NCI-H2107 (cell line): Measurements from ENCODE around the gene HOXD9.

ENCODE experiments used
- DNase-seq: peaks from one replicate; lab custom pipeline; 2025; lab: John Stamatoyannopoulos, UW

Gene HOXD9

GRCh38 chr2:176085861-176086771, 36.4 kb upstream of the HOXD9 start:
- DNase-seq, result no peak

- DNase-seq, result no peak
These were observed 35.0 kb upstream of the HOXD9 start for GRCh38 chr2:176087330-176088047.

DNA sequence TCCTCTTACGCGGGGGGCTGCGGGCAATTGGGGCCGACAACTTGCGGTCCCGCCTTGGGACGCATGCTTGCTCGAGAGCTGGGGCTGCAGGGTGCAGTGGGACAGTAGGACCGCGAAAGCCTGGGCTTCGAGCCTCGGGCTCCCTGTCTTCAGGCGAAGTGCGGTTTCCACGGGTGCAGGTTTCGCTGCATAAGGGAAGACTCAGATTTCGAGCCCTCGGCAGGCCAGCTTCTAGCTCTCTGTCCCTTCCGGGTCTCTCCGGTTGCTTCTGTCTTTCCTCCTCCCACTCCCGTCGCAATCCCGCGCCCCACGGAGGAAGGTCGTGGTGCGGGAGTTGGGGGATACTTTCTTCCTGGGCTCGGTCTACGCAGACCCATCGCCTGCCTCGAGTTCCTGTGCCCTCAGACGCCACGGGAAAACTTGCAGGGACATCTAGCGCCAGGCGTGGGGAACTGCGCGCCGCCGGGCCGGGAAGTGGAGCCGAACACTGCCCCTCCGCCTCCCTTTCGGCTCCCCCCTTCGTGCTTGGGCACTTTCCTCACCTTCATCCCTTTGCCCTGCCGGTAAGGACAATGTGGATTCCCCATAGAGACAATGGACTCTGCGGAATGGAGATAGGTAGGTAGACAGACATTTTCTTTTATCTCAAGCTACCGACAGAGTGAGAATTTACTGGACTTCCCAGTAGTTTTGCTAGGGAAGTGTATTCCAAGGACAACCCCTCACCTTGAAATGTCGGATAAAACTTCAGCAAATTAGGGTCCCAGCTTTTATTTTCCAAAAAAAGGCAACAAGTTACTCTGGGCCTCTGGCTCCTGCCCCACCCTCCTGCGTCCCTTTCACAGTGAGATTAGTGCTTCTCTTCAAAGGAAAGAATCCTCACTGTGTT, 34.2 kb upstream of the HOXD9 start:
- DNase-seq, result peak; percentile 35

GRCh38 chr2:176088937-176089842, 33.3 kb upstream of the HOXD9 start:
- DNase-seq, result no peak

DNA sequence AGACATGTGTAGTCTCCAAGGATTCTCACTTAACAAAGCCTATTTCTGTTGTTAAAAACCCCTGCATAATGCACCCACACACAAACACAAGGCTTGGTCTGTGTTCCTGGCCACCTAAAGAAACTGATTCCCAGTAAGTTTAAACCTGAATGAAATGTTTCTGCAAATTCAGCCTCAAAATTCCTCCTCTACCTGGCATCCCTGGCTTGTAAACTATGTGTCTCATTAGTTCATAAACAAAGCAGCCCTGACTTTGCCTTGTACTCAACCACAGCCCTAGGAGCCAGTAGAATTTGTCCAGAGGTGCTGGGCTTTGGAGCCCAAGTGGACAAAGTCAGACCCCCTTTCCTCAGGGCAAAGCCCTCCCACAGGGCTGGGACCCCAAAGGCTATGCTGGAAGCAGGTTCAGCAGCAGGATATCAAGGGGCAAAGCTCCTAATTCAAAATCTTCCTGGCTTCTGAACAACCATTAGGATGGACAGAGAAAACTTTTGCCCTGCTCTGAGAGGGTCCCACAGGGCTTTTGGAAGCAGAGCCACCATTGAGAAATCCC, 32.6 kb upstream of the HOXD9 start:
- no peak for DNase-seq

DNA sequence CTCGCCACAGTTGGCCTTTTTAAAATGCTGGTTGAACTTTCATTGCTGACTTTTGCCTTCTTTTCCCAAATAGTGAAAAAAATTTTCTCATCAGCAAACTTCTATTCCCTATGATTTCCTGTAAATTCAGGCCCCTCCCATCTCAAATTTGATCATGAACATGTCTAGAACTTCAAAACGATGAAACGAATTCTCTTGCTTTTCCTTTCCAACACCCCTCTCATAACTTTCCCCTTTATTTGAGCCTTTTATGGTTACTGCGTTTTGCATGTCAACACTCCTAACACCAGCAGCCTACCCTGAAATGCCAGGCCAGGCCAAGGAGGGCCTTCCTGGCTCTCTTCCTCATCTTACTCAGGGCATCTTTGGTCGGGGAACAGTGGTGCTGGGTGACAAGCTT, 31.7 kb upstream of the HOXD9 start:
- no peak for DNase-seq

- no peak for DNase-seq
These were observed 30.9 kb upstream of the HOXD9 start for GRCh38 chr2:176091329-176092258.

GRCh38 chr2:176092270-176093144, 30.0 kb upstream of the HOXD9 start, which contains the start of gene HOXD13:
Gene HOXD13 (plus strand): TSS chr2:176092721. CDS start chr2:176092891, 170 bp downstream.
- DNase-seq, result no peak

DNA sequence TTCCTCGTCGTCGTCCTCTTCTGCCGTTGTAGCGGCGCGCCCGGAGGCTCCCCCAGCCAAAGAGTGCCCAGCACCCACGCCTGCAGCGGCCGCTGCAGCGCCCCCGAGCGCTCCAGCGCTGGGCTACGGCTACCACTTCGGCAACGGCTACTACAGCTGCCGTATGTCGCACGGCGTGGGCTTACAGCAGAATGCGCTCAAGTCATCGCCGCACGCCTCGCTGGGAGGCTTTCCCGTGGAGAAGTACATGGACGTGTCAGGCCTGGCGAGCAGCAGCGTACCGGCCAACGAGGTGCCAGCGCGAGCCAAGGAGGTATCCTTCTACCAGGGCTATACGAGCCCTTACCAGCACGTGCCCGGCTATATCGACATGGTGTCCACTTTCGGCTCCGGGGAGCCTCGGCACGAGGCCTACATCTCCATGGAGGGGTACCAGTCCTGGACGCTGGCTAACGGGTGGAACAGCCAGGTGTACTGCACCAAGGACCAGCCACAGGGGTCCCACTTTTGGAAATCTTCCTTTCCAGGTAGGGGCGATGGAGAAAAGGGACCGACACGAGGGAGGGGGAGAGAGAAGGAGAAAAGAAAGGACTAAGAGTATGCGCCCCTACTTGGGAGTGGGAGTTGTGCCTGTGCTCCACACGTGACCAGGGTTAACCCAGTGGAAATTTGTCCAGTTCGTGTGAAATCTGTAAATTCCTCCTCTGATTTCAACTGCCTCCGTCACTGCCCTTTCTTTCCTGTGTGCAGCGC, 29.2 kb upstream of the HOXD9 start:
- DNase-seq, result no peak

- DNase-seq, result no peak
These were observed 28.6 kb upstream of the HOXD9 start for GRCh38 chr2:176093898-176094249.

GRCh38 chr2:176094349-176094748, 28.2 kb upstream of the HOXD9 start:
- DNase-seq, result no peak

- no peak for DNase-seq
These were observed 27.1 kb upstream of the HOXD9 start for GRCh38 chr2:176095421-176095820.

DNA sequence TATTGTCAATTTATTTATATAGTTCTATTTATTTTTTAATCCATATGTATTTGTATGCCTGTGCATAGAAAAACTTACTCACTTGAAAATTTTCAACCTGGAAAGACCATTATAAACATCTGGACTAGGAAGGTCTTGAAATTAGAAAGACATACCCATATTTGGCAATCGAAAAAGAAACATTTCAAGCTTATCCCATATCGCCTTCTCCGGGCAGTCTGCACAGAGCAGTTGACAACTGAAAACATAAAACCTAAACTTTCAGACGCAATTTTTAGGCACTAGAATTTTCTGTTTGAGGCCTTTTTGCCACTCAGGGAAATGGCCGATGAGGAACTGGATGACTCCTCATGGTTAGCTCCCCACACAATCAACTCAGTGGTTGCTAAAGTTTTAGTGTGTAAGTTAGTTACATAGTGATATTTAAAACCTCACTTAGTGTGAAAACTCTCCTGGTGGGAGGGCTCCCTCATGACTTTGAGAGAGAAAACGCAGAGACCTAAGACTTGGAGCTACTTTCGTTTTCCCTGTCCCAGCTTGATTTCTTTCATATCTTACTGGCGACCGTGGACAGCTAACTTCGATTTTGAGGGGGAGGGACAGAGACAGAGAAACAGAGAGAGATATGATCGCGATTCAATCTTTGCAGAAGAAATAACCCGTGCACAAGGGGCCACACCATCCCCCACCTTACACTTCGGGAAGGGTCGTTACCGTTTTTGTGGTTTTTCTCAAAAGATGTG, 26.1 kb upstream of the HOXD9 start:
- DNase-seq, result no peak

DNA sequence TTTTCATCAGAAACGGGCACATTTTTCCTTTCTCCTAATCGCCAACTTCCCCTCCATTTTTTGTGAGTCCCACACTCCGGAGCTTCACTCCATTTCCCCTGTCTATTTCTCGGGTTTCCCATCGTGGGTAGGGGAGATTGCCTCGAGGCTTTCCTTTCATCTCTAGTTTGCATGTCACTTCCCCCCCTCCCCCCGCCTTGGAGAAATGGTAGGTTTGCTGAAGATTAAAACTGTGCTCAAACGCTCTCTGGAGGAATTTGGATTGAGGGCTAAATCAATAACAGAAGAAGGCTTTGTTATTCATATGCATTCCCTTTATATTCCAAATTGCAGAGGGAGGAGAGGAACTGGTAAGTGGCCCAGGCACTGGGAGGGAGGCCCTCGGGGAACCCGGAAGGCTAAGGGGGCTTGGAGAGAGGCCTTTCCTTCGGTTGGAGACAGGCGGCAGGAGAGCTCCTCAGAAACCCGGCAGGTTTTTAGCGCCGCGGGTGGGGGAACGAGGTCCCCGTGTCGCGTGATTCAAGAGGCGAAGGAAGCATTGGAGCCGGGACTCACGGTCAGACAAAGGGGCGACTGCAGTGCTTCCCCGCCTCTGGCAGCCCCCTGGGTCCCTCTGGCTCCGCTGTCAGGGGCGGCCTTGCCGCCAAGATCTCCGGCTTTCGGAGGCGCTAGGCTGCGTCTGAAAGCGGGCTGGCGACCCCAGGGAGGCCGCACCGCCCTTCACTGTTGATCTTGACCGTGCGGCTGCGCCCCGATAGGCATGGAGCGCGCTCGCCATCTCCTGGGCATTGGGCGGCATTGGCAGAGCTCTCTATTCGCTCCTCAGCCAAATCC, 25.3 kb upstream of the HOXD9 start:
- DNase-seq, result peak; percentile 80

DNA sequence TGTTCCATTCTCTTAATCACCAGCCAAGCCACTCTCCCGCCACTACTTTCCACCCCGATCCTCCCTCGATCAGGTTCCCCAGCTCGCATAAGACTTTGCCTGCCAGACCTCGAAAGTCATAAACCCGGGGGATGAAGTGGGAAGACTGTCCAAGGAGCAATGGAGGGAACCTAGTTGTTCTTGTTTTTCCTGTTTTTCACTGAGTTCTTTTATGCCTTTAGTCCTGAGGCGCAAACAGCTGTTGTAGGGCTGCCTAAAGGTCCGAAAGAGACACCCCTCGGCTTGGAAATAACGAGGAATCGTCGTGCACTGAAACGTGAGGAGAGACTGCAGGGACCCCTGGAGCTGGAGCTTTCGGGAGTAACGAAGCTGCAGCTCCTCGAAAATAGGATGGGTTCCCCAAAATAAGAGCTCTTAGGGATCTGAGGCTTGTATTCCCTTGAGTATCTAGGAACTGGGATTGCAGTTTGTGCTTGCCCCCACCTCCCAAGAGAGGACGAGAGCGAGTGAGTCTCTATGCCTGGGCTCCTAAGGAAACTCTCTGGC, 24.6 kb upstream of the HOXD9 start:
- DNase-seq, result no peak
